ENCODE results near the gene RNF32. TPM values are rescaled to one million over a fixed set of nuclear protein-coding genes. Genes with fewer than 3 reads are reported as not detected.
A peak's percentile ranks its signal among the peaks of the same experiment; 100 is the strongest.

The RNF32 gene
- total RNA-seq, 3 donors from 2014 or later, result 0.98 to 2.9 (median 1.3) TPM

DNA sequence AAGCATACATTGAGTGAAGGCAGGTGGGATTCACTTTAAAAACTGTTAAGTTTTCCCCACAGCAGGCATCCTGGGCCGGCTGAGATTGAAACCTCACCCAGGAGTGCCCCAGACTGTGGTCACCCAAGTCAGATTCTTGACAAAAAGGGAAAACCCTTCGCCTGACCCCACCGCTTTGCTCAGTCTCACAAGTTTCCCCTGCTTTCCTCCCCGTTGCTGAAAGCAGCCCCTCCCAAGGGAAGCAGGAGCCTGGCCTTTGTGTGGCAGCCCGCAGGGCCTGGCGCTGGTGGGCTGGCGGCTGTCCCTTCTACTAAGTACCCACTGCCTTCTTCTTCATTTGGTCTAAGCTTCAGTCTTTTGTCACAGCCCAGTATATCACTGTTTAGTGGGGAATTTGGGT lies 16.0 kb downstream of the RNF32 start:
- no peaks in the 10 kb centered on the region for H3K4me1 ChIP-seq
- intact Hi-C loops (cut with DNase I; ENCODE audit: low total_unique reads), result no loop called here
- no peak for TF ChIP-seq POLR2AphosphoS5 (IDR thresholded peaks at IDR 0.05)
- TF ChIP-seq, protein P1, sequence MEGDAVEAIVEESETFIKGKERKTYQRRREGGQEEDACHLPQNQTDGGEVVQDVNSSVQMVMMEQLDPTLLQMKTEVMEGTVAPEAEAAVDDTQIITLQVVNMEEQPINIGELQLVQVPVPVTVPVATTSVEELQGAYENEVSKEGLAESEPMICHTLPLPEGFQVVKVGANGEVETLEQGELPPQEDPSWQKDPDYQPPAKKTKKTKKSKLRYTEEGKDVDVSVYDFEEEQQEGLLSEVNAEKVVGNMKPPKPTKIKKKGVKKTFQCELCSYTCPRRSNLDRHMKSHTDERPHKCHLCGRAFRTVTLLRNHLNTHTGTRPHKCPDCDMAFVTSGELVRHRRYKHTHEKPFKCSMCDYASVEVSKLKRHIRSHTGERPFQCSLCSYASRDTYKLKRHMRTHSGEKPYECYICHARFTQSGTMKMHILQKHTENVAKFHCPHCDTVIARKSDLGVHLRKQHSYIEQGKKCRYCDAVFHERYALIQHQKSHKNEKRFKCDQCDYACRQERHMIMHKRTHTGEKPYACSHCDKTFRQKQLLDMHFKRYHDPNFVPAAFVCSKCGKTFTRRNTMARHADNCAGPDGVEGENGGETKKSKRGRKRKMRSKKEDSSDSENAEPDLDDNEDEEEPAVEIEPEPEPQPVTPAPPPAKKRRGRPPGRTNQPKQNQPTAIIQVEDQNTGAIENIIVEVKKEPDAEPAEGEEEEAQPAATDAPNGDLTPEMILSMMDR (IDR thresholded peaks at IDR 0.05), result no peak
- no peak for TF ChIP-seq POLR2A (IDR thresholded peaks at IDR 0.05)
- no peaks in the 10 kb centered on the region for H3K9me3 ChIP-seq
- H3K27ac ChIP-seq, result no peak overlapping the region
- DNase-seq (ENCODE audit: low spot score in 2 of 2), result no peak
- H3K27me3 ChIP-seq, result no peaks in the 10 kb centered on the region
- H3K4me3 ChIP-seq, result no peak overlapping the region
- H3K36me3 ChIP-seq, result no peaks in the 10 kb centered on the region

GRCh38 chr7:156657681-156658080 lies 17.1 kb downstream of the RNF32 start:
- Histone ChIP-seq H3K36me3 (no peaks in the 10 kb centered on the region), H3K27me3 (no peaks in the 10 kb centered on the region), H3K27ac (no peak overlapping the region), H3K4me3 (no peak overlapping the region), H3K9me3 (no peaks in the 10 kb centered on the region), H3K4me1 (no peaks in the 10 kb centered on the region)
- DNase-seq (ENCODE audit: low spot score in 2 of 2), result no peak
- TF ChIP-seq, protein P1 (IDR thresholded peaks at IDR 0.05), result no peak
- TF ChIP-seq POLR2A (IDR thresholded peaks at IDR 0.05) (no peak), POLR2AphosphoS5 (IDR thresholded peaks at IDR 0.05) (no peak)
- intact Hi-C loops (cut with DNase I; ENCODE audit: low total_unique reads), result no loop called here

- intact Hi-C loops (cut with DNase I; ENCODE audit: low total_unique reads), result no loop called here
- Histone ChIP-seq H3K27me3 (no peaks in the 10 kb centered on the region), H3K36me3 (no peaks in the 10 kb centered on the region), H3K4me1 (no peaks in the 10 kb centered on the region), H3K4me3 (no peak overlapping the region), H3K27ac (no peak overlapping the region), H3K9me3 (no peaks in the 10 kb centered on the region)
- TF ChIP-seq, protein P1 (IDR thresholded peaks at IDR 0.05), result no peak
- TF ChIP-seq POLR2A (IDR thresholded peaks at IDR 0.05), result no peak
- TF ChIP-seq POLR2AphosphoS5 (IDR thresholded peaks at IDR 0.05), result no peak
- no peak for DNase-seq (ENCODE audit: low spot score in 2 of 2)
These were observed 18.6 kb downstream of the RNF32 start for GRCh38 chr7:156659203-156659602.

- TF ChIP-seq POLR2AphosphoS5 (IDR thresholded peaks at IDR 0.05), result no peak
- TF ChIP-seq POLR2A (IDR thresholded peaks at IDR 0.05), result no peak
- TF ChIP-seq, protein P1 (IDR thresholded peaks at IDR 0.05), result no peak
- Histone ChIP-seq H3K27ac (no peak overlapping the region), H3K4me3 (peak overlapping the region in 1 of 3 donors; percentile 16), H3K9me3 (no peaks in the 10 kb centered on the region), H3K4me1 (no peaks in the 10 kb centered on the region), H3K36me3 (no peaks in the 10 kb centered on the region), H3K27me3 (no peaks in the 10 kb centered on the region)
- intact Hi-C loops (cut with DNase I; ENCODE audit: low total_unique reads), result no loop called here
- DNase-seq (ENCODE audit: low spot score in 2 of 2), result no peak
These were observed 19.4 kb downstream of the RNF32 start for GRCh38 chr7:156659961-156660360.

DNA sequence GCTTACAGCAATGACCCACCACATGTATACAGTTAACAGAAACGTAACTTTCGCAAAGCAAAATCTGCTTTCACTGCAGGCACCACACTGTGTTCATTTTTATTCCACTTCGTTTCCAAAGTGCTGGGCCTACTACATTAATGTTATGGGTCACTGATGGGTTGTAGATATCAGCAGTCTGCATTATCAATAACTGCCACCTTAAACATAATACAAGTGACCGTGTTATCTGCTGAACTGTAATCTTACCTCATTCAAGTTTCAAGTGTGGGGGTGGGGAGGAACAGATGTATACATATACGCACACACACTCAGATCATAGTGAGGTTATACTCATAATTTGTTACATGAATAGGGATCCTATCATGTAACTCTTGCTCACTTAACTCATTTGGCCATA lies 21.1 kb downstream of the RNF32 start:
- Histone ChIP-seq H3K4me1 (no peaks in the 10 kb centered on the region), H3K9me3 (no peaks in the 10 kb centered on the region), H3K4me3 (no peak overlapping the region), H3K36me3 (no peaks in the 10 kb centered on the region), H3K27me3 (no peaks in the 10 kb centered on the region), H3K27ac (no peak overlapping the region)
- intact Hi-C loops (cut with DNase I; ENCODE audit: low total_unique reads), result no loop called here
- no peak for DNase-seq (ENCODE audit: low spot score in 2 of 2)
- TF ChIP-seq, protein P1 (IDR thresholded peaks at IDR 0.05), result no peak
- no peak for TF ChIP-seq POLR2AphosphoS5 (IDR thresholded peaks at IDR 0.05)
- no peak for TF ChIP-seq POLR2A (IDR thresholded peaks at IDR 0.05)
